Measurements from ENCODE around the gene REM2.

DNA sequence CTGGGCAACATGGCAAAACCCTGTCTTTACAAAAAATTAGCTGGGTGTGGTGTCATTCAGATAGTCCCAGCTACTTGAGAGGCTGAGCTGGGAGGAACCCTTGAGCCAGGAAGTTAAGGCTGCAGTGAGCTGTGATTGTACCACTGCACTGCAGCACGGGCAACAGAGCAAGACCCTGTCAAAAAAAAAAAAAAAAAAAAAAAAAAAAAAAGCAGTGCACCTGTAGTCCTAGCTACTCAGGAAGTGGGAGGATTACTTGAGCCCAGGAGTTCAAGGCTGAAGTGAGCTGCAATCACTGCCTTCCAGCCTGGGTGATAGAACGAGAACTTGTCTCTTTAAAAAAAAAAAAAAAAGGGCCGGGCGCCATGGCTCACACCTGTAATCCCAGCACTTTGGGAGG is 5.6 kb downstream of the REM2 start:
- TF ChIP-seq FOXK2 (IDR thresholded peaks at IDR 0.05) = no peak
- TF ChIP-seq BHLHE40 (IDR thresholded peaks at IDR 0.05; ENCODE audit: borderline replicate concordance) = no peak
- TF ChIP-seq SP1 (IDR thresholded peaks at IDR 0.05) = no peak
- TF ChIP-seq SUZ12 (IDR thresholded peaks at IDR 0.05) = no peak
- 0 out of 2 replicates have a peak, but pooled peaks have one; percentile 34 for TF ChIP-seq ZNF384 (IDR thresholded peaks at IDR 0.05)
- TF ChIP-seq ELF4 (IDR thresholded peaks at IDR 0.05) = no peak
- TF ChIP-seq, protein P1, sequence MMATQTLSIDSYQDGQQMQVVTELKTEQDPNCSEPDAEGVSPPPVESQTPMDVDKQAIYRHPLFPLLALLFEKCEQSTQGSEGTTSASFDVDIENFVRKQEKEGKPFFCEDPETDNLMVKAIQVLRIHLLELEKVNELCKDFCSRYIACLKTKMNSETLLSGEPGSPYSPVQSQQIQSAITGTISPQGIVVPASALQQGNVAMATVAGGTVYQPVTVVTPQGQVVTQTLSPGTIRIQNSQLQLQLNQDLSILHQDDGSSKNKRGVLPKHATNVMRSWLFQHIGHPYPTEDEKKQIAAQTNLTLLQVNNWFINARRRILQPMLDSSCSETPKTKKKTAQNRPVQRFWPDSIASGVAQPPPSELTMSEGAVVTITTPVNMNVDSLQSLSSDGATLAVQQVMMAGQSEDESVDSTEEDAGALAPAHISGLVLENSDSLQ (IDR thresholded peaks at IDR 0.05) = no peak
